NCI-H2107 treated with DMSO at 0.1 percent for 48 hours (cell line): ENCODE data around the gene GPS2.
A peak's percentile ranks its signal among the peaks of the same experiment; 100 is the strongest.

Source experiments
- DNase-seq: peaks from one replicate; lab custom pipeline; 2025; ENCODE audit not compliant: unreplicated experiment; lab: John Stamatoyannopoulos, UW

GPS2 gene

DNA sequence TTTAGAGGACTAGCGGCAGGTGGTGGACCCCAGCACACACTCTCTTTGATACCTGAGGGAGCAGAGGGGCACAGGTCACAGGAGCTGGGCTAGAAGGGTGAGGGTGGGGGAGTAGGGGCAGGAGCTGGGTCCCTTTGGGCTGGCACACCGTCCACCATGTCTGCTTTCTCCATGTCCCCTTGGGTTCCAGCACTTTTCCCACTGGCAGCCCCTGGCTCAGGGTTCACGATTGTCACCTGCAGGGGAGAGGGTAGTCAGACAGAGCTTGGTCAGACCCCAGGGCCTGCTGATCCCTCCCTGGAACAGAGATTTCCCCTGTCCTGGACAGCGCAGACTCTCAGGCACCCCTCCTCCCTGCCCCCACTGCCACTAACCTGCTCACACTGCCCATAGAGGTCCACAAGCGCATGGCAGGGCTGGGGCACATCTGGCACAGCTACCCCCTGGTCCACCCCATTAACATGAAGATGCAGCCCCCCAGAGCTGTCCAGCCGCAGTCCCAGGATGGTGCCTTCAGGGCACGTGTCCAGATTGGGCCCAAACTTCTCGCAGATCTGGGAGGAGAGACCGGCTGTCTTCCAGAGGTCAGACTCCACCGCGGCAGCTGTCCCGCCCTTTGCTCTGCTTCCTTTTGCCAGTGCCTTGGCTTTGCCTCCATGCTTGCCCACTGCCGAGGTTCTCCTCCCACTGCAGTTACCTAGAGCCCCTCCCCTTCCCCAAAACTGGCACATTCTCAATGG, 3.1 kb upstream of the GPS2 start:
- no peak for DNase-seq

DNA sequence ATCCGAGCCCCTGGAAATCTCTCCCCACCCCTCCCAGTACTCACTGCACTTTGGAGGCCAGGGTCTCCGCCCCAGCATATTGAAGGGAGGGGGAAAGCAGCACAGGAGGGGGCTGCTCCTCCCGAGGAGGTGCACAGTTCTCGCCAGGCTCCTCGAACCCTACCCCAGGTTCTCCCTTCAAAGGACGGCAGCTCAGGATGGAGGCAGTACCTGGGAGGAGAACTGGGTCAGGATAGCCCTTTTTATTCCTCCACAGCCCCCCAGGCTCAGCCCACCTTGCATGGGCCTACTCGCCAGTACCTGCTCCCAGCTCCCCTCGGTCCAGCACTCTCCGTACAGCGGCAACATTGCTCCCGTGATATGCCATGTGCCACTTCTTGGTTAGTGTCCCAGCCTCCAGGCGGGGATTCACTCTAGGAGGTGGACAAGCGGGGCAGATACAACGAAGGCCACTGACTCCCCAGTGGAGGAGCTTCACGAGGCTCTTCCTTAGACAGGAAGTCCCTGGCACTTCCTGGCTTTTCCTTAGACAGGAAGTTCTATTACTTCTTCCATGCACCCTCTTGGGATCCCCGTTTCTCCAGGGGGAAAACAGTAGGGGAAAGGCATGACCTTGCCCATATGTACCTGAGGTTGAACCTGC, 2.1 kb upstream of the GPS2 start:
- DNase-seq, result no peak

- no peak for DNase-seq
Measured at GRCh38 chr17:7315570-7316235, 543 bp upstream of the GPS2 start.

- no peak for DNase-seq
Measured at GRCh38 chr17:7313890-7314718, 1.1 kb downstream of the GPS2 start.

DNA sequence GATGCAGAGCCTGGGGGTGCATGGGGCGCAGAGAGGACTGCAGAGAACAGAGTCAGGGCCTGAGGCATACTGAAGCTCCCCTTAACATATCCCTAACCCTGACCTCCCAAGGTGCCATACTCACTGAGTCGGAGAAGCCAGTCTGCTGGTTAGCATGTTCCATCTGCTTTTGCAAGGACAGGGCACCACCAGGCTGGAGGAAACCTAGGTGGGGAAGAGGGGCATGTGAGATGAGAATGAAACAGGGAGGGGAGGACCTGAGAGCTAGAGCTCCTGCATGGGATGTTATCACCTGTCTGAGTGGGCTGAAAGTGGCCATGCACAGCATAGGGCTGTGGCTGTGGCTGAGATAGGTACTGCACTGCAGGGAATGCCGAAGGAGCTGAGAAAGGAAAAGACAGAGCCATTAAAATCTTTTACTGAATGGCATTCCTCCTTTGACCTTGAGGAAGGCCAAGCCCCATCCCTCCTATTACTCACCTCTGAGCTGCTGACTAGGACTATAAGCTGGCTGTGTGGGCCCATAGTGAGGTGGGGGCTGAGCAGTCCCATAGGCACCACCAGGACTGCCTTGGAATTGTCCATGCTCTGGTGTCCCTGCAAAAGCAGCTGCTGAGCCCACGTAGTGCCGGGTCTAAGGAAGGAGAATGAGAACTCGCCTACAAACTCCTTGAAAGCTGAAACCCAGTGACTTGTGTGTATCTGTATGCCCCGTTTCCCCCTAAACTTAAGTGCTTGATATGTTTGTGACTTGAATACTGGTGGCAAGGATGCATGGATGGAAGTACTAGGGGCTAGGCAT, 1.9 kb downstream of the GPS2 start:
- DNase-seq, result no peak

DNA sequence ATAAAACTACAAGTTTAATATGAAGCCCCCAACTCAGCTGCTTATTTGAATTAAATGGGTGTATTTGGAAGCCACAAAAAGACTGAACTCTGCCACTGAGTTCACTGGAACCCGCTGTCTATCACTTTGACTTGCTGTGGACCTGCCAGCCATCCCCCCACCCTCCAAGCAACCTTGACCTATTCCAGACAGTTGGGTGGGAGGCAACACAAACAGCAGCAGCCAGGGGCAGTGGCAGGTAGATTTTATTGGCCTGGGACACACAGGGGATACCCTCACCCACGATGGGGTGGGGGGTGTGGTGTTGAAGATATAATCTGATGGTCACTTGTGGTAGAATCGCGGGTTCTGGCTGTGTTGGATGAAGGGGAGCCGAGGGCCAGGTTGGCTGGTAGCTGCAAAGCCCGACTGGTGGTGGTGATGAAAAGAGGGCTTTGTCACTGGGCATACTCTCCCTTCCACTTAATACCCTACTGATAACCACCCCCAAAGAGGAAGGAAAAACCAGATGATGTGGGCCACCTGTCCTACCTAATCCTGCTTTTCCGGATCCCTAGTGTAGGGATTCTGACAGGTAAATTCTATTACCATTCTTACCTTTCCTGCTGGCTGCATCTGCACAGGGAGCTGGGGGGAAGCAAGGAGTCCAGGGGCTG, 2.6 kb downstream of the GPS2 start:
- no peak for DNase-seq

DNA sequence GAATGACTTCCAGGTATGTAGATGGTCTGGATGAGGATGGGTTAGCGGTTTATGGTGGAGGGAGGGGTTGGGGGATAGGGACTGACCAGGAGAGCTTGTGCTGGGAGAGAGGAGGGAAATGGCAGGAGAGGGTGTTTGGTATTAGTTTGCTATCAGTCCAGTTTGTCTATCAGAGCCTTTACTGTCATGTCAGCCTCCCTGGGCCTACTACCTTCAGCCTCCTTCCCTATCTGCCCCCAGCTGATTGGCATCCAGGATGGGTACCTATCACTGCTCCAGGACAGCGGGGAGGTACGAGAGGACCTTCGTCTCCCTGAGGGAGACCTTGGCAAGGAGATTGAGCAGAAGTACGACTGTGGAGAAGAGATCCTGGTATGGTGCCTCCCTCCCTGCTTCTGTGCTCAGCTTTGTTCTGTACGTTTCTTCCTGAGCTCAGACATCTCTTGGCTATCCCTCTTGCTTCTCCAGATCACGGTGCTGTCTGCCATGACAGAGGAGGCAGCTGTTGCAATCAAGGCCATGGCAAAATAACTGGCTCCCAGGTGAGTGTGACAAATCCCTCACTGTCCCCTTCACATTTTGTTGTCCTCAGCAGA, 4.0 kb downstream of the GPS2 start:
- DNase-seq, result no peak

DNA sequence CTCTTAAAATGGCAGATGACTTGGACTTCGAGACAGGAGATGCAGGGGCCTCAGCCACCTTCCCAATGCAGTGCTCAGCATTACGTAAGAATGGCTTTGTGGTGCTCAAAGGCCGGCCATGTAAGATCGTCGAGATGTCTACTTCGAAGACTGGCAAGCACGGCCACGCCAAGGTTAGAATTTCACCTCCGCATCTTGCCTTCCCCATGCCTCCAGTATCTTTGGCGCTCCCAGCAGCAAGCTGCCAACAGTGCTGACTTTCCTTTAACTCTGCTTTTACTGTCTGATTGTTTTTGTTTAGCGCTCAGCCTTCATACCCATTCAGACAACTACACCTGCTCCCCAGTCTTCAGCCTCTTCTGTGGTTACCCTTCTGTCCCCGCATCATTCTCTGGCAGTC, 5.5 kb downstream of the GPS2 start:
- DNase-seq, result no peak

DNA sequence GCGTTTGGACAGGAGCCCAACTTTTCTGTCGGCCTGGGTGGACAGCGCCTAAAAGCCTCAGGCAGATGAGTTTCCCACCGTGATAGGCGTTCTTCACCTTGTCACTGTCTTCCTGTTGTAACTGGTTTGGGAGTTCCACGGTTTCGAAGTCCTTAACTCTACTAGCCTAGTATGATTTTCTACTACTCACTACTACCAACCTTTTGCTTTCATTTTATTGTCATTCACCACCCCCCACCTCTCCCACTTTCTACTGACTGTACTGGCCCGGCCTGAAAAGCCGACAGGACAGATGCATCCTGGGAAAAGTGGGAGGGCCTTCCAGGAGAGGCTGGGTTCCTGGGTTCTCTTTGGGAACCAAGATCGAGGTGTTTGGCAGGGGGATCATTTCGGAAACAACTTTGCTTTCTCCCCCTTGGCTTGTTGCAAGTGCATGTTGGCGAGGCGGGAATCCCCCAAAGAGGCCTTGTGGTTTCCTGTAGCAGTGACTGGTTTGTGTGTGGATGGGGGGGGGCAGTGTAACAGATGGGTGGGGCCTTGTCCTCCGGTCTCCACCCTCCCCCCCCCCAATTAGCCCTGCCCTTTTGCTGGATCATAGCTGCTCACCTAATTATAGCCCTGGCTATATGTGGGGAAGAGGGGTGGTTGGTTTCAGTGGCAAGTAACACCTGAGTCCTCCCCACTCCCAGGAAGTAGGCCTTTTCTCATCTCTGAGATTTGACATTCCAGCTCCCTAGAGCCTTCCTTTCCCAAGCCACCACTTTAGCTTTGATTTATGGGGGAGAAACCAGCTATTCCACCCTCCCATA, 6.3 kb downstream of the GPS2 start:
- DNase-seq, result peak; percentile 31

DNA sequence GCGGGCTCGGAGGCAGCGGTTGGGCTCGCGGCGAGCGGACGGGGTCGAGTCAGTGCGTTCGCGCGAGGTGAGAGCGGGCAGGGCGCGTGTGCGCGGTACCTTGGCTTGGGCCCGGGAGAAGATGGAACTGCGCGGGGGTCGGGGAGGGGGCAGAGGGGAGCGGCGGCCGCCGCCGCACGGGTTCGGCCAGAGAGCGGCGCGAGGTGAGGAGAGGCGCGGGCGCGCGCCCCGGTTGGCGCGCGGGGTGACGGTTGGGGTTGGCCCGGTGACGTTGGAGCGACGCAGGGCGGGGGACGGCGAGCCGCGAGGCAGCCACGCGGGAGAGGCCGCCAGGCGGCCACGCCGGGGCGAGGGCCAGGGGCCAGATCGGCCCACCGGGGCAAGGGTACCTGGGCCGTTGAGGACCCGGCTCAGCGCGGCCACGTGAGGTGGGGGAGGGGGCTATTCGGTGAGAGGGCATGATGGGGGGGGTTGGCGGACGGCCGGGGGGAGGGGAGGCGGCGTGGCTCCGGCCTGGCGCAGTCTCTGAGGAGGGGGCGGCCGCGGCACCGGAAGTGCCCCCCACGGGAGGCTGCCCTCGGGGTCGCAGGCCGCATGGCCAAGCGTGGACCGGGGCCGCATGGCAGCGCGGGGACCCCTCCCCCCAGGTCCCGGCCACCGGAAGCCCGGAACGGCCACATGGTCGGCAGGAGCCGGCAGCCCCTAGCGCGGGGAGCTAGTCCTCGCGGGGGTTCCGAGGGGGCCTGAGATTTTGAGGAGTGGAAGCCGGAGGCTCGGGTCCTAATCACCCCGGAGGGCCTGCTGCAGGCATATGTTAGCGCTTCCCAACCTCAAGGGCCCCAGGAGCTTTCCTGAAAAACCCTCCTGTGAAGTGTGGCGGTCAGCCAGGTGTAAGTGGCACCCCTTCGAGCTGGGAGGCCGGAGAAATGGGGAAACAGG, 7.2 kb downstream of the GPS2 start:
- no peak for DNase-seq

DNA sequence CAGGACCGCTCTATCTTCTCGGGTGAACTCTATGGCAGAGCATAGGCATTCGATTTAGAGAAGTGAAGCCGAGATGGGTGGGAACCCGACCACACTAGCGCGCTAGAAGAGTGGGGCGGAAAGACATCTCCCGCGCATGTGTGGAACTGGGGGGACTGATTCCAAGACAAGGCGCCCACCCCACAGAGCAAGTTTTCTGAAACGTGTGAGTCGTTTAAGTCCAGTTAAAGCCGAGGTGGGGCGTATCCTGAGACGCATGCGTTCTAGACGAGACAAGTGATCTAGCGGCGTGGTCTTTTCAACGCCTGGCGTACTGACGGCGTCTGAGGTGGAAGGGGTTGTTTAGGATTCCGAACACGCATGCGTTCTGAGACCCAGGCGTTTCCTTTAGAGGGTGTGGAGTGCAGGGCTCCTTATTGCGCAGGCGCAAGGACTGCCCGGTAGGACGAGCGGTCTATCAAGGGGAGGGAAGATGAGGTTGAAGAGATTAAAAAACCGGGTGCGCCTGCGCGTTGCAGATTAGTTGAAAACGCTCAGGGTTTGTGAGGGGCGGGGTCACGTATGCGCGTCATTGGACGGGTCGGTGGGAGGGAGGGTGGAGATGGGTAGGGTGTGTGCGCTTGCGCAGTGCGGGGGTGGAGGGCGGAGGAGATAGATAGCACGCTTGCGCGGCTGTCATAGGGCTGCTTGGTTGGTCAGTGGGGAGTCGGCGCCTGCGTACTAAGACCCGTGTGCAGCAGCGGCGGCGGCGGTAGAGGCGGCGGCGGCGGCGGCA, 8.1 kb downstream of the GPS2 start, which contains the start of gene EIF5A:
EIF5A (plus strand) TSS at position 718 of the 775 bp plus-strand sequence. CDS start 2,008 bp downstream, outside the sequence.
- peak; percentile 91 for DNase-seq

DNA sequence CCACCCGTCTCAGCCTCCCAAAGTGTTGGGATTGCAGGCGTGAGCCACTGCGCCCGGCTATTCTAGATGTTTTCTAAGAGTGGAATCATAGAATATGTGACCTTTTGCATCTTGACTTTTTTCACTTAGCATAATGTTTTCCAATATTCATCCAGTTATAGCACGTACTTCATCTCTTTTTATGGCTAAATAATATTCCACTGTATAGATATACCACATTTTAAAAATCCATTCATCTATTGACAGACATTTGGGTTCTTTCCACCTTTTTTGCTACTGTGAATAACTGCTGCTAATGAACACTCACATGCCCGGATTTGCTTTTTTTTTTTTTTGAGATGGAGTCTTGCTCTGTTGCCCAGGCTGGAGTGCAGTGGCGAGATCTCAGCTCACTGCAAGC, 11.0 kb downstream of the GPS2 start:
- DNase-seq, result no peak

GRCh38 chr17:7296189-7296861, 18.8 kb downstream of the GPS2 start:
- no peak for DNase-seq

DNA sequence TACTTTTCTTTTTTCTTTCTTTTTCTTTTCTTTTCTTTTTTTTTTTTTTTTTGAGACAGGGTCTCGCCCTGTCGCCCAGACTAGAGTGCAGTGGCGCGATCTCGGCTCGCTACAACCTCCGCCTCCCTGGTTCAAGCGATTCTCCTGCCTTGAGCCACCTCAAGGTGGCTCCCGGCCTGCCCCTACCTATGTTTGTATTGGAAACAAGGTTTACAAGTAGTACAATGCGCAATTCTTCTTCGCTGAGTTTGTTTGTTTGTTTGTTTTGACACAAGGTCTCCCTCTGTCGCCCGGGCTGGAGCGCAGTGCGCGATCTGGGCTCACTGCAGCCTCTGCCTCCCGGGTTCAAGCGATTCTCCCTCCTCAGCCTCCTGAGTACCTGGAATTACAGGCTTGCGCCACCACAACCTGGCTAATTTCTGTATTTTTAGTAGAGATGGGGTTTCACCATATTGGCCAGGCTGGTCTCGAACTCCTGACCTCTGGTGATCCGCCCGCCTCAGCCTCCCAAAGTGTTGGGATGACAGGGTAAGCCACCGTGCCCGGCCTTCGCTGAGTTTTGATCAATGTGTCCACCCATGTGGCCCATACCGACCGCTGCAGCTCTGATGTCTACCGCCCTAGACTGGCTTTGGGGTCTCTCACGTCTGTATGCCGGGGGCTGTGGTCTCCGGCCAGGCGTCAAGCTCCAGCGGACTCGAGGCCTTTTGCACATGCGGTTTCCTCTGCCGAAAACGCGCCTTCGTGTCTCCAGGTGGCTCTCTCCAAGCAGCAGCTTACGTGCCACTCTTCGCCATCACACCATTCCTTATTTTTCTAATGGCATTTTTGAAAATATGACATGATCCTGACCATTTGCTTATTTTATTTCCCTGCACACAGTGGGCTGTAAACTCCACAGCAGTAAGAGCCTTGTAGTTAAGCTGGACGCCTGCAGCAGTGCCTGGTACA, 19.7 kb downstream of the GPS2 start:
- DNase-seq, result no peak

DNA sequence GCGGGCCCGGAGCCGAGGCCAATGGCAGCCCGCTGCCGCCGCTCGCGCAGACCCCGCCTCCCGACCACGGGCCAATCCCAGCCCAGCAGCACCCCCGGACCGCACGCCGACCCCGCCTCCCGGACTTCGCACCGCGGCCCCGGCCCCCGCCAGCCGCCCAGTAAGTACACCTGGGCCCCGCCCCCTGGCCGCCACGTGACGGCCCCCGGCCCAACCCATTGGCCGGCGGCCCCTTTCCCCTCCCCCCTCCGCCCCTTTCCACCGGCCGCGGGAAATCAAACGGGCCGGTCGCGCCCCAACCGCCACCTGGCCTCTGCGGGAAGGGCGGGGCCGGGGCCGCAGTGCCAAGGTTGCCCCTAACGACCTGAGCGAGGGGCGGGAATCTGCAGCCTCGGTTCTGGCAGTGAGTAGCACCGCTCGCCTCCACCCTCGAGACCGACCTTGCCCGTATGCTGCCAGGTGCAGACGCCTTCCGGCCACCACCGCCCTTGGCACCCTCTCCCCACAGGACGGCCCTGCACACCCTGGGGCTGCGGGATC, 20.5 kb downstream of the GPS2 start, which contains the start of gene YBX2:
YBX2 (minus strand) TSS at position 26 of the 540 bp plus-strand sequence. CDS start 139 bp downstream, outside the sequence.
- no peak for DNase-seq
